Activated CD8-positive, alpha-beta memory T cell treated with anti-CD3 and anti-CD28 coated beads, Interleukin-2, amount 50 U/mL, for 1 hour (primary cell): ENCODE data around the gene APBA1.

Experiments
- DNase-seq: peaks from one replicate; pipeline ENCODE4 v3.0.0-alpha.2; 2020; ENCODE audit errors: extremely low read depth

Gene APBA1

GRCh38 chr9:69657269-69657668 is 14.9 kb downstream of the APBA1 start:
- DNase-seq = no peak

- no peak for DNase-seq
Measured at GRCh38 chr9:69655065-69655464, 17.1 kb downstream of the APBA1 start.

- no peak for DNase-seq
Measured at GRCh38 chr9:69653261-69653660, 18.9 kb downstream of the APBA1 start.

GRCh38 chr9:69649566-69650250 is 22.5 kb downstream of the APBA1 start:
- no peak for DNase-seq

- no peak for DNase-seq
Measured at GRCh38 chr9:69647804-69648203, 24.4 kb downstream of the APBA1 start.

GRCh38 chr9:69646810-69647209 is 25.4 kb downstream of the APBA1 start:
- DNase-seq = no peak

GRCh38 chr9:69645488-69645887 is 26.7 kb downstream of the APBA1 start:
- no peak for DNase-seq

- DNase-seq = no peak
Measured at GRCh38 chr9:69643098-69643497, 29.1 kb downstream of the APBA1 start.

- no peak for DNase-seq
Measured at GRCh38 chr9:69637817-69638200, 34.4 kb downstream of the APBA1 start.

GRCh38 chr9:69637193-69637816 is 34.9 kb downstream of the APBA1 start:
- no peak for DNase-seq

GRCh38 chr9:69633716-69634115 is 38.5 kb downstream of the APBA1 start:
- DNase-seq = no peak

- no peak for DNase-seq
Measured at GRCh38 chr9:69632768-69633167, 39.4 kb downstream of the APBA1 start.

- DNase-seq = no peak
Measured at GRCh38 chr9:69627281-69627680, 44.9 kb downstream of the APBA1 start.

- DNase-seq = no peak
Measured at GRCh38 chr9:69623276-69623675, 48.9 kb downstream of the APBA1 start.

GRCh38 chr9:69622676-69623075 is 49.5 kb downstream of the APBA1 start:
- no peak for DNase-seq

- no peak for DNase-seq
Measured at GRCh38 chr9:69621730-69622460, 50.3 kb downstream of the APBA1 start.

GRCh38 chr9:69620731-69621130 is 51.4 kb downstream of the APBA1 start:
- DNase-seq = no peak

GRCh38 chr9:69619233-69619632 is 52.9 kb downstream of the APBA1 start:
- DNase-seq = no peak

GRCh38 chr9:69617006-69617405 is 55.2 kb downstream of the APBA1 start:
- DNase-seq = no peak

- DNase-seq = no peak
Measured at GRCh38 chr9:69615880-69616279, 56.3 kb downstream of the APBA1 start.

GRCh38 chr9:69611221-69611620 is 61.0 kb downstream of the APBA1 start:
- no peak for DNase-seq

GRCh38 chr9:69609156-69609555 is 63.0 kb downstream of the APBA1 start:
- DNase-seq = no peak

- no peak for DNase-seq
Measured at GRCh38 chr9:69606089-69606488, 66.1 kb downstream of the APBA1 start.
